ENCODE measurements around the gene OR6M1. TPM values are rescaled to one million over a fixed set of nuclear protein-coding genes. Genes with fewer than 3 reads are reported as not detected.

The OR6M1 gene
- total and polyA plus RNA-seq, 2 donors (not counting 3 experiments of a cell fraction or from before 2014, with no cell fraction given) = not detected

- intact Hi-C loops (cut with micrococcal nuclease) (no loop called here), dilution Hi-C loops (cut with MboI; ENCODE audit: extremely low pct_ligation_motif_present, low sequenced_read_pairs) (no loop called here)
- no TSS peak for BruUV-seq (replicated peaks)
- CTCF ChIA-PET = no interaction called here
- Histone ChIP-seq H3K4me3 (replicated peaks in 1 of 3; ENCODE audit: insufficient read depth in 1 of 3, low read depth in 1 of 3, low read length in 3 of 3) (no peak overlapping the region), H3K9ac (replicated peaks; ENCODE audit: extremely low read depth, insufficient read depth, low read length) (no peak overlapping the region), H3K4me2 (ENCODE audit: insufficient read depth, low read length) (no peak overlapping the region), H3K79me2 (ENCODE audit: control insufficient read depth, insufficient read depth, low read length) (no peaks in the 10 kb centered on the region), H3K9me3 (replicated peaks; ENCODE audit: control insufficient read depth, insufficient read depth, low read length) (no peaks in the 10 kb centered on the region), H3K4me1 (ENCODE audit: control insufficient read depth, extremely low read depth, insufficient read depth, low read length) (no peaks in the 10 kb centered on the region), H3K36me3 (ENCODE audit: control insufficient read depth in 2 of 2, extremely low read depth in 1 of 2, insufficient read depth in 2 of 2, low read length in 2 of 2) (no peaks in the 10 kb centered on the region), H4K20me1 (replicated peaks; ENCODE audit: control insufficient read depth, extremely low read depth, insufficient read depth, low read length) (no peaks in the 10 kb centered on the region), H3K27ac (ENCODE audit: insufficient read depth, low read depth, low read length) (no peak overlapping the region), H3K9me1 (replicated peaks; ENCODE audit: control insufficient read depth, extremely low read depth, insufficient read depth, low read length) (no peaks in the 10 kb centered on the region), H2AFZ (ENCODE audit: low read depth, low read length) (no peak overlapping the region), H3K27me3 (ENCODE audit: control insufficient read depth in 2 of 2, insufficient read depth in 2 of 2, low read length in 2 of 2) (no peaks in the 10 kb centered on the region)
- DNase-seq (ENCODE audit: low read depth, low spot score) (no peak), FAIRE-seq (no peak)
- POLR2A ChIA-PET = no interaction called here
- no peak for TF ChIP-seq POLR2AphosphoS5 (IDR thresholded peaks at IDR 0.05; ENCODE audit: insufficient read depth, low read depth, low read length)
- TF ChIP-seq POLR2A (IDR thresholded peaks at IDR 0.05; ENCODE audit: low read depth, low read length) = no peak
- no peak for TF ChIP-seq FOS (IDR thresholded peaks at IDR 0.05; ENCODE audit: borderline replicate concordance, insufficient read depth, low read length)
- TF ChIP-seq MYC (IDR thresholded peaks at IDR 0.05; ENCODE audit: low read depth, low read length) = no peak
- TF ChIP-seq, protein P1, sequence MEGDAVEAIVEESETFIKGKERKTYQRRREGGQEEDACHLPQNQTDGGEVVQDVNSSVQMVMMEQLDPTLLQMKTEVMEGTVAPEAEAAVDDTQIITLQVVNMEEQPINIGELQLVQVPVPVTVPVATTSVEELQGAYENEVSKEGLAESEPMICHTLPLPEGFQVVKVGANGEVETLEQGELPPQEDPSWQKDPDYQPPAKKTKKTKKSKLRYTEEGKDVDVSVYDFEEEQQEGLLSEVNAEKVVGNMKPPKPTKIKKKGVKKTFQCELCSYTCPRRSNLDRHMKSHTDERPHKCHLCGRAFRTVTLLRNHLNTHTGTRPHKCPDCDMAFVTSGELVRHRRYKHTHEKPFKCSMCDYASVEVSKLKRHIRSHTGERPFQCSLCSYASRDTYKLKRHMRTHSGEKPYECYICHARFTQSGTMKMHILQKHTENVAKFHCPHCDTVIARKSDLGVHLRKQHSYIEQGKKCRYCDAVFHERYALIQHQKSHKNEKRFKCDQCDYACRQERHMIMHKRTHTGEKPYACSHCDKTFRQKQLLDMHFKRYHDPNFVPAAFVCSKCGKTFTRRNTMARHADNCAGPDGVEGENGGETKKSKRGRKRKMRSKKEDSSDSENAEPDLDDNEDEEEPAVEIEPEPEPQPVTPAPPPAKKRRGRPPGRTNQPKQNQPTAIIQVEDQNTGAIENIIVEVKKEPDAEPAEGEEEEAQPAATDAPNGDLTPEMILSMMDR (IDR thresholded peaks at IDR 0.05; ENCODE audit: extremely low read depth in 1 of 2, insufficient read depth in 1 of 2, low read depth in 1 of 2, low read length in 2 of 2) = no peak
- TF ChIP-seq EZH2 (IDR thresholded peaks at IDR 0.05; ENCODE audit: borderline replicate concordance, low read depth, low read length, severe bottlenecking) = no peak
These were observed 46.2 kb upstream of the OR6M1 start for GRCh38 chr11:123852321-123852720.

- H3K27ac ChIP-seq (ENCODE audit: insufficient read depth, low read depth, low read length) = no peak overlapping the region
- intact Hi-C loops (cut with micrococcal nuclease) = no loop called here
- no peaks in the 10 kb centered on the region for H3K9me1 ChIP-seq (replicated peaks; ENCODE audit: control insufficient read depth, extremely low read depth, insufficient read depth, low read length)
- no peak overlapping the region for H3K4me2 ChIP-seq (ENCODE audit: insufficient read depth, low read length)
- ChIA-PET POLR2A (no interaction called here), CTCF (no interaction called here)
- TF ChIP-seq EZH2 (IDR thresholded peaks at IDR 0.05; ENCODE audit: borderline replicate concordance, low read depth, low read length, severe bottlenecking) (no peak), GATA2 (IDR thresholded peaks at IDR 0.05; ENCODE audit: insufficient read depth, insufficient read length, low read depth, low read length) (no peak), MYC (IDR thresholded peaks at IDR 0.05; ENCODE audit: low read depth, low read length) (no peak), POLR2AphosphoS5 (IDR thresholded peaks at IDR 0.05; ENCODE audit: insufficient read depth, low read depth, low read length) (no peak), POLR2A (IDR thresholded peaks at IDR 0.05; ENCODE audit: low read depth, low read length) (no peak), FOS (IDR thresholded peaks at IDR 0.05; ENCODE audit: borderline replicate concordance, insufficient read depth, low read length) (no peak), JUN (IDR thresholded peaks at IDR 0.05; ENCODE audit: borderline replicate concordance, insufficient read depth, insufficient read length, low read depth) (no peak), MAX (IDR thresholded peaks at IDR 0.05; ENCODE audit: insufficient read depth, insufficient read length) (no peak)
- TF ChIP-seq, protein P1 (IDR thresholded peaks at IDR 0.05; ENCODE audit: extremely low read depth in 1 of 2, insufficient read depth in 1 of 2, low read depth in 1 of 2, low read length in 2 of 2) = no peak
- H3K4me3 ChIP-seq (replicated peaks in 1 of 3; ENCODE audit: insufficient read depth in 1 of 3, low read depth in 1 of 3, low read length in 3 of 3) = no peak overlapping the region
- H2AFZ ChIP-seq (ENCODE audit: low read depth, low read length) = no peak overlapping the region
- no peaks in the 10 kb centered on the region for H3K27me3 ChIP-seq (ENCODE audit: control insufficient read depth in 2 of 2, insufficient read depth in 2 of 2, low read length in 2 of 2)
- DNase-seq (ENCODE audit: low read depth, low spot score) (no peak), FAIRE-seq (no peak)
- H3K36me3 ChIP-seq (ENCODE audit: control insufficient read depth in 2 of 2, extremely low read depth in 1 of 2, insufficient read depth in 2 of 2, low read length in 2 of 2) = no peaks in the 10 kb centered on the region
- H4K20me1 ChIP-seq (replicated peaks; ENCODE audit: control insufficient read depth, extremely low read depth, insufficient read depth, low read length) = no peaks in the 10 kb centered on the region
- no peak overlapping the region for H3K9ac ChIP-seq (replicated peaks; ENCODE audit: extremely low read depth, insufficient read depth, low read length)
- no TSS peak for BruUV-seq (replicated peaks)
- dilution Hi-C loops (cut with MboI; ENCODE audit: extremely low pct_ligation_motif_present, low sequenced_read_pairs) = no loop called here
- no peaks in the 10 kb centered on the region for H3K79me2 ChIP-seq (ENCODE audit: control insufficient read depth, insufficient read depth, low read length)
- no peaks in the 10 kb centered on the region for H3K9me3 ChIP-seq (replicated peaks; ENCODE audit: control insufficient read depth, insufficient read depth, low read length)
- no peaks in the 10 kb centered on the region for H3K4me1 ChIP-seq (ENCODE audit: control insufficient read depth, extremely low read depth, insufficient read depth, low read length)
These were observed 45.0 kb upstream of the OR6M1 start for GRCh38 chr11:123851110-123851509.
